Testis (tissue), 3 donors: ENCODE data around the gene GRM7. TPM values are rescaled to one million over a fixed set of nuclear protein-coding genes. Genes with fewer than 3 reads are reported as not detected.

Experiments used
- DNase-seq: peaks from one replicate; pipeline ENCODE4 v3.0.0-alpha.2; 2019
- H3K27ac ChIP-seq, 2 donors: fragments of 200-600 bp; sonication (generic); one replicate each; pipeline ENCODE4 v1.5.1; 2019
- H3K27me3 ChIP-seq: fragments of 200-600 bp; sonication (generic); one replicate; pipeline ENCODE4 v1.5.1; 2019
- H3K36me3 ChIP-seq: fragments of 200-600 bp; sonication (generic); one replicate; pipeline ENCODE4 v1.5.1; 2017; ENCODE audit warnings: low read depth; ENCODE audit errors: missing control alignments
- H3K4me1 ChIP-seq: fragments of 200-600 bp; sonication (generic); one replicate; pipeline ENCODE4 v1.5.1; 2019
- H3K4me3 ChIP-seq, 2 donors: fragments of 200-600 bp; sonication (generic); one replicate each; pipeline ENCODE4 v1.5.1; 2017 to 2019
- H3K9me3 ChIP-seq: fragments of 200-600 bp; sonication (generic); one replicate; pipeline ENCODE4 v1.5.1; 2017
- POLR2A ChIP-seq: fragments of 450-650 bp; IDR thresholded peaks from one replicate; pipeline ENCODE4 v1.6.1; 2017; ENCODE audit warnings: antibody characterized with exemption, mild to moderate bottlenecking, moderate library complexity
- WGBS, 2 donors: methylation state at CpG; one replicate each; pipeline ENCODE4 v1.1.5; 2018; 5-methylcytosine and 5-hydroxymethylcytosine counted together
- intact Hi-C: fragments of 100-400 bp; cut with DNase I; formaldehyde crosslinking; loops from one replicate; pipeline ENCODE4 v1.15.1; 2023; ENCODE audit warnings: low total_unique reads
- polyA plus RNA-seq: library from polyadenylated mRNA; stranded (reverse); fragments of 350-450 nt; fragmentation: Illumina TruSeq; extraction: RNeasy Lipid Tissue Mini Kit (QIAGEN cat#74804); gene quantifications from one replicate; pipeline ENCODE4 v1.2.3, GENCODE V29; 2014; ENCODE audit warnings: low read depth, low replicate concordance; ENCODE audit not compliant: insufficient read depth
- total RNA-seq, 2 donors: library from RNA; depleted of rRNA; stranded (reverse); fragments of >200 nt; gene quantifications; one replicate each; pipeline ENCODE4 v1.2.3, GENCODE V29; 2016
- TF ChIP-seq, protein P1 (sequence below), 3 experiments: fragments of 450-650 bp in 2 of 3; fragments of 200-600 bp in 1 of 3; sonication (generic) in 1 of 3; IDR thresholded peaks; one replicate each; pipeline ENCODE4 v1.5.1; 2016 to 2019; ENCODE audit warnings: antibody characterized with exemption in 3 of 3, mild to moderate bottlenecking in 2 of 3, moderate library complexity in 1 of 3

Gene GRM7
- total and polyA plus RNA-seq, 3 donors from 2014 or later, result 2.0 to 3.2 (median 2.7) TPM

DNA sequence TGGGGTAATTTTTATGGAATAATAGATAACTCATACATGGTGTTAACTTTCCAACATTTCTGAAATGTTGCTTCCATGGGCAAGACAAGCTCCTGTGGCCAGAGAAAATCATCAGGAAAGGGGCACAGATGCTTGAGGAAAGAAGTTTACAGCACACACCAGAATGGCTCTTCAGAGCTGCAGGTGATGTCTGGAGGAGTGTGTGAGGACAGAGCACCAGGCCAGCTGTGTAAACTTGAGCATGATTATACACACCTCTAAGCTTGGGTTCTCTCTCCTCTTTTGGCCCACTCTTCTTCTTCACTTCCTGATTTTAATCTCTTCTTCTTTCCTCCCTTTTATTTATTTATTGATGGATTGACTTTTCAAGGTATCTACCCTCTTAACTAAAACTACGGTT, 676.0 kb downstream of the GRM7 start:
- TF ChIP-seq, protein P1, sequence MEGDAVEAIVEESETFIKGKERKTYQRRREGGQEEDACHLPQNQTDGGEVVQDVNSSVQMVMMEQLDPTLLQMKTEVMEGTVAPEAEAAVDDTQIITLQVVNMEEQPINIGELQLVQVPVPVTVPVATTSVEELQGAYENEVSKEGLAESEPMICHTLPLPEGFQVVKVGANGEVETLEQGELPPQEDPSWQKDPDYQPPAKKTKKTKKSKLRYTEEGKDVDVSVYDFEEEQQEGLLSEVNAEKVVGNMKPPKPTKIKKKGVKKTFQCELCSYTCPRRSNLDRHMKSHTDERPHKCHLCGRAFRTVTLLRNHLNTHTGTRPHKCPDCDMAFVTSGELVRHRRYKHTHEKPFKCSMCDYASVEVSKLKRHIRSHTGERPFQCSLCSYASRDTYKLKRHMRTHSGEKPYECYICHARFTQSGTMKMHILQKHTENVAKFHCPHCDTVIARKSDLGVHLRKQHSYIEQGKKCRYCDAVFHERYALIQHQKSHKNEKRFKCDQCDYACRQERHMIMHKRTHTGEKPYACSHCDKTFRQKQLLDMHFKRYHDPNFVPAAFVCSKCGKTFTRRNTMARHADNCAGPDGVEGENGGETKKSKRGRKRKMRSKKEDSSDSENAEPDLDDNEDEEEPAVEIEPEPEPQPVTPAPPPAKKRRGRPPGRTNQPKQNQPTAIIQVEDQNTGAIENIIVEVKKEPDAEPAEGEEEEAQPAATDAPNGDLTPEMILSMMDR (IDR thresholded peaks at IDR 0.05), result no peak
- no peak for TF ChIP-seq POLR2A
- H3K27ac ChIP-seq, result no peak overlapping the region

DNA sequence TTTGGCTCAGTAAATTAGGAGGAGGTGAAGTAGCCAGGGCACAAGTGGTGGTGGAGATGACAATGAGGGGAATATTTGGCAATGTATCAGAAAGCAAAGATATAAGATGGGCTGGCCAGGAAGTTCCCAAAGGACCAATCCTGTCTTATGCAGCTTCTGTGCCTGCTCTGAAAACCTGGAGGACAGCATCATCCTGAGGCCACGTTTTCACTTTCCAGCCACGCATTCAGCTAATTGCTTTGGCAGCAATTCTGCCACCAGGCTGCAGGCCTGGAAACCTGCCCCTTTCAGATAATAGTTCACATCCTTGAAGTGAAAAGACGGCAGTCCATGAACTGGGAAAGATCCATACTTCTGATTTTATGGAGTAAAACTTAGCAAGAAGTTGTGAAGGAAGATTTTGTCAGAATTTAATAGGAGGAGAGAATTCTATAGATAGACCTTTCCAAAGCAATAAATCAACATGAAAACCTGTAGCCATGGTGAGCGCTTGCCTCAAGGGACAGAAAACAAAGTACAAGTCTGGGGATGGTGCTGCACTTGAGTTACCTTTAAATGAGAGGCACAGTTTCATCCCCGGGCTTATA, 682.5 kb downstream of the GRM7 start:
- Histone ChIP-seq H3K4me3 (no peak overlapping the region), H3K4me1 (no peaks in the 10 kb centered on the region), H3K27ac (no peak overlapping the region), H3K27me3 (no peaks in the 10 kb centered on the region), H3K36me3 (no peaks in the 10 kb centered on the region), H3K9me3 (no peaks in the 10 kb centered on the region)
- TF ChIP-seq, protein P1 (IDR thresholded peaks at IDR 0.05), result no peak
- no peak for TF ChIP-seq POLR2A
- 52 to 54% methylated on average over 5 of the region's 5 CpGs for WGBS, 2 donors
- intact Hi-C loops, result no loop called here
- no peak for DNase-seq

More for the DNA sequence above, 676.0 kb downstream of the GRM7 start:
- no peaks in the 10 kb centered on the region for H3K9me3 ChIP-seq
- intact Hi-C loops, result no loop called here
- no peak overlapping the region for H3K4me3 ChIP-seq
- no peaks in the 10 kb centered on the region for H3K4me1 ChIP-seq
- DNase-seq, result no peak
- 100% methylated on average over 1 of the region's 1 CpG for WGBS, 2 donors
- H3K36me3 ChIP-seq, result no peaks in the 10 kb centered on the region
- no peaks in the 10 kb centered on the region for H3K27me3 ChIP-seq

GRCh38 chr3:7545334-7545733, 684.4 kb downstream of the GRM7 start:
- no peak for TF ChIP-seq POLR2A
- TF ChIP-seq, protein P1 (IDR thresholded peaks at IDR 0.05), result no peak
- DNase-seq, result no peak
- no peaks in the 10 kb centered on the region for H3K9me3 ChIP-seq
- H3K27me3 ChIP-seq, result no peaks in the 10 kb centered on the region
- no peak overlapping the region for H3K4me3 ChIP-seq
- no peaks in the 10 kb centered on the region for H3K4me1 ChIP-seq
- H3K27ac ChIP-seq, result no peak overlapping the region
- no peaks in the 10 kb centered on the region for H3K36me3 ChIP-seq
- intact Hi-C loops, result no loop called here
- 88 to 89% methylated on average over 3 of the region's 3 CpGs for WGBS, 2 donors

GRCh38 chr3:7546253-7546652, 685.3 kb downstream of the GRM7 start:
- TF ChIP-seq POLR2A, result no peak
- TF ChIP-seq, protein P1 (IDR thresholded peaks at IDR 0.05), result peak in 2 of 3 experiments; percentile 14 to 15
- Histone ChIP-seq H3K4me1 (no peaks in the 10 kb centered on the region), H3K9me3 (no peaks in the 10 kb centered on the region), H3K36me3 (no peaks in the 10 kb centered on the region), H3K27ac (no peak overlapping the region), H3K27me3 (no peaks in the 10 kb centered on the region), H3K4me3 (no peak overlapping the region)
- intact Hi-C loops, result no loop called here
- WGBS, 2 donors, result 33 to 40% methylated on average over 4 of the region's 4 CpGs
- peak; percentile 28 for DNase-seq

DNA sequence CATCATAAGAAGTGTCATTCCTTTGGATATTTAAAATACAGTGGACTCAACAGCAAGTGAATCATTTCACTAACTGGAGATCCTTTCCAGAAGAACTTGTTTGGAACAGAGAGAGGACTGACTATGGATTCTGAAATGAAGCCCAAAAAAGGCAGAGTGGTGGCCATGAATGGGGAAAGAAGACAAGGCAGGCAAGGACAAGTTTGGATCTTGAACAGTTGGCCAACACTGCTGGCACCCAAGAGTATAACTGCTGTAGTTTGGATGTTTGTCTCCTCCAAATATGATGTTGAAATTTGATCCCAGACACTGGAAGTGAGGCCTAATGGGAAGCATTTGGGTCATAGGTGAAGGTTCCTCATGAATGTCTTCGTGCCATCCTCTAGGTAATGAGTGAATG, 686.9 kb downstream of the GRM7 start:
- no peaks in the 10 kb centered on the region for H3K9me3 ChIP-seq
- no peak for DNase-seq
- no peaks in the 10 kb centered on the region for H3K27me3 ChIP-seq
- no peak for TF ChIP-seq POLR2A
- TF ChIP-seq, protein P1 (IDR thresholded peaks at IDR 0.05), result no peak
- H3K4me3 ChIP-seq, result no peak overlapping the region
- no peaks in the 10 kb centered on the region for H3K4me1 ChIP-seq
- H3K36me3 ChIP-seq, result no peaks in the 10 kb centered on the region
- intact Hi-C loops, result no loop called here
- H3K27ac ChIP-seq, result no peak overlapping the region
- 88% methylated on average over 1 of the region's 1 CpG for WGBS, 2 donors
